Trophoblast cell (in vitro differentiated cells and primary cell): ENCODE data around the gene SPOP.

Experiments
- DNase-seq, 2 donors: peaks; one replicate each; pipeline ENCODE4 v3.0.0-alpha.2; 2016
- H2AFZ ChIP-seq: 2 replicates; pipeline ENCODE4 v1.6.1; 2013; ENCODE audit warnings: low read length, moderate library complexity, mild to moderate bottlenecking; ENCODE audit not compliant: insufficient read depth, poor library complexity
- H2AK5ac ChIP-seq: 2 replicates; pipeline ENCODE4 v1.6.1; 2013; ENCODE audit warnings: mild to moderate bottlenecking, low read length
- H2BK120ac ChIP-seq: 2 replicates; pipeline ENCODE4 v1.6.1; 2013; ENCODE audit warnings: low read length, mild to moderate bottlenecking, moderate library complexity; ENCODE audit not compliant: insufficient read depth, poor library complexity
- H2BK12ac ChIP-seq: 2 replicates; pipeline ENCODE4 v1.6.1; 2013; ENCODE audit warnings: mild to moderate bottlenecking, low read length, moderate library complexity
- H2BK5ac ChIP-seq: 2 replicates; pipeline ENCODE4 v1.6.1; 2013; ENCODE audit warnings: low read length, low read depth, moderate library complexity, mild to moderate bottlenecking; ENCODE audit not compliant: poor library complexity
- H3K14ac ChIP-seq: 2 replicates; pipeline ENCODE4 v1.6.1; 2013; ENCODE audit warnings: mild to moderate bottlenecking, low read length
- H3K18ac ChIP-seq: 2 replicates; pipeline ENCODE4 v1.6.1; 2013; ENCODE audit warnings: mild to moderate bottlenecking, low read length
- H3K23ac ChIP-seq: 2 replicates; pipeline ENCODE4 v1.6.1; 2013; ENCODE audit warnings: low read length
- H3K27ac ChIP-seq: 2 replicates; pipeline ENCODE4 v1.5.1; 2013; ENCODE audit warnings: low read depth, mild to moderate bottlenecking, inconsistent platforms, low read length, moderate library complexity
- H3K27me3 ChIP-seq: 2 replicates; pipeline ENCODE4 v1.6.1; 2013; ENCODE audit warnings: inconsistent platforms, mild to moderate bottlenecking, low read length, moderate library complexity; ENCODE audit not compliant: insufficient read depth
- H3K36me3 ChIP-seq, 2 experiments: 1 replicate in 1 of 2; 2 replicates in 1 of 2; pipeline ENCODE4 v1.6.1; 2013; ENCODE audit warnings: low read length in 2 of 2, mild to moderate bottlenecking in 2 of 2, moderate library complexity in 1 of 2; ENCODE audit not compliant: insufficient read depth in 2 of 2, control insufficient read depth in 1 of 2
- H3K4ac ChIP-seq: 2 replicates; pipeline ENCODE4 v1.6.1; 2013; ENCODE audit warnings: low read depth, mild to moderate bottlenecking, low read length, moderate library complexity
- H3K4me1 ChIP-seq, 2 experiments: 1 replicate in 1 of 2; 2 replicates in 1 of 2; pipeline ENCODE4 v1.6.1; 2013; ENCODE audit warnings: low read length in 2 of 2, mild to moderate bottlenecking in 2 of 2, moderate library complexity in 1 of 2; ENCODE audit not compliant: insufficient read depth in 2 of 2, control insufficient read depth in 1 of 2
- H3K4me2 ChIP-seq: 2 replicates; pipeline ENCODE4 v1.6.1; 2013; ENCODE audit warnings: inconsistent platforms, mild to moderate bottlenecking, low read length, moderate library complexity
- H3K4me3 ChIP-seq: 2 replicates; pipeline ENCODE4 v1.5.1; 2013; ENCODE audit warnings: mild to moderate bottlenecking, low read depth, low read length, inconsistent platforms
- H3K79me1 ChIP-seq: one replicate; pipeline ENCODE4 v1.6.1; 2013; ENCODE audit warnings: low read length
- H3K79me2 ChIP-seq: 2 replicates; pipeline ENCODE4 v1.6.1; 2013; ENCODE audit warnings: low read length, mild to moderate bottlenecking; ENCODE audit not compliant: control insufficient read depth, insufficient read depth, poor library complexity
- H3K9ac ChIP-seq: 2 replicates; pipeline ENCODE4 v1.6.1; 2013; ENCODE audit warnings: mild to moderate bottlenecking, low read length
- H3K9me3 ChIP-seq: 2 replicates; pipeline ENCODE4 v1.6.1; 2013; ENCODE audit warnings: low read depth, mild to moderate bottlenecking, control low read depth, inconsistent platforms, low read length; ENCODE audit not compliant: insufficient read depth
- H4K12ac ChIP-seq: 2 replicates; pipeline ENCODE4 v1.6.1; 2013; ENCODE audit warnings: low read depth, mild to moderate bottlenecking, low read length, moderate library complexity
- H4K8ac ChIP-seq: 2 replicates; pipeline ENCODE4 v1.6.1; 2013; ENCODE audit warnings: low read depth, mild to moderate bottlenecking, low read length, moderate library complexity
- H4K91ac ChIP-seq: one replicate; pipeline ENCODE4 v1.6.1; 2013; ENCODE audit warnings: low read depth, mild to moderate bottlenecking, low read length, moderate library complexity
- WGBS: extraction: QIAGEN DNeasy Blood & Tissue Kit; methylation state at CpG from one replicate; pipeline ENCODE4 v1.1.7; 2013; ENCODE audit warnings: missing lambda C conversion rate; ENCODE audit not compliant: insufficient read length, insufficient coverage; ENCODE audit errors: extremely low coverage; 5-methylcytosine and 5-hydroxymethylcytosine counted together

The SPOP gene

GRCh38 chr17:49680314-49680713, 2.4 kb upstream of the SPOP start:
- H3K27ac ChIP-seq: no peak overlapping the region
- H3K4me1 ChIP-seq: no peaks in the 10 kb centered on the region
- H2BK12ac ChIP-seq: no peak overlapping the region
- no peak overlapping the region for H3K9ac ChIP-seq
- H3K4ac ChIP-seq: no peak overlapping the region
- H3K36me3 ChIP-seq: no peaks in the 10 kb centered on the region
- H3K4me3 ChIP-seq: no peak overlapping the region
- H3K79me1 ChIP-seq: peaks cover 6% of the 10 kb centered on the region
- H3K79me2 ChIP-seq: no peaks in the 10 kb centered on the region
- H2BK120ac ChIP-seq: no peak overlapping the region
- H3K23ac ChIP-seq: no peak overlapping the region
- WGBS: no CpG with 5 or more reads among the region's 6 CpGs
- no peak overlapping the region for H4K8ac ChIP-seq
- H3K14ac ChIP-seq: no peak overlapping the region
- H2AFZ ChIP-seq: no peak overlapping the region
- no peak overlapping the region for H3K4me2 ChIP-seq
- H3K9me3 ChIP-seq: no peaks in the 10 kb centered on the region
- no peak overlapping the region for H4K12ac ChIP-seq
- H2BK5ac ChIP-seq: no peak overlapping the region
- H3K27me3 ChIP-seq: no peaks in the 10 kb centered on the region
- no peak overlapping the region for H2AK5ac ChIP-seq
- DNase-seq: no peak
- H3K18ac ChIP-seq: no peak overlapping the region
- no peak overlapping the region for H4K91ac ChIP-seq

DNA sequence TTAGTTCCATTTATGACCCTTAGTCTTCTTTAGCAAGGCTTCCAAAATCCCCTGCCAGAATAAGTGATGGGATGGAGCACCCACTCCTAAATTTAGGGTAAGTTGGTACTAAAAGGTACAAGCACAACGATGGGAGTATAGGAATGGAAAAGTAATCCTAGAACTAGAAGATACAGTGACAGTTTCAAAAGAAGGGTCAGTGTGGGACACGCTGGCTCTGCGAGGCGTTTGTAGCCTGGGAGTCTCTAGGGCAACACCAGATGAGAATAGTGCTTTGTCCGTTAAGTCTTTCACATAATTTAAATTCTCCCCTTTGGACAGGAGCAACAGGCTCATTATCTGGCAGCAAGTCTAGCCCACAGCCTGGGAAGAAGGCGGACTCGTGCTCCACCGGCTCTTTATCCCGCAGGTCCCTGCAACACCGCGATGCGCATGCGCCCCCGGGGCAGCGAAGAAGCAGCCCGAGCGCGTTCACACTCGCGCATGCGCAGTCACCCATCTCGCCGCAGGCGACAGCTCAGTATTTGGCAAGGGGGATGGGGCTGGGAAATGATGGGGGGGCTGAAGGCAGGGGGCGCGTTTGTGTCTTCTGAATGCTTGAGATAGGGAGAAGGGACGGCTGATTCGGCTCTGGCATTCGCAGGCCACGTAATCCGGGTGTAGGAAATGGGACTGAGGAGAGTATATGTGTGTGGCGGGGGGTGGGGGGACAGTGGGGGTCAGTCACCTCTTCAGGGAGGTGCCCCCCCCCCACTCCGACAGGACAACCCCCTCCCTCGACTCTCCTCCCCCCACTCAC, 564 bp downstream of the SPOP start:
- Histone ChIP-seq H3K9ac (peak overlapping the region; percentile 85), H4K91ac (peak overlapping the region; percentile 87), H3K4me3 (peak overlapping the region; percentile 85), H4K8ac (peak overlapping the region; percentile 80), H3K9me3 (no peaks in the 10 kb centered on the region), H3K4ac (peak overlapping the region; percentile 44), H3K27me3 (no peaks in the 10 kb centered on the region), H3K23ac (no peak overlapping the region), H3K27ac (peak overlapping the region; percentile 80), H2BK12ac (no peak overlapping the region), H4K12ac (peak overlapping the region; percentile 49), H3K18ac (no peak overlapping the region), H3K79me2 (no peaks in the 10 kb centered on the region), H2AK5ac (no peak overlapping the region), H2AFZ (peak overlapping the region; percentile 78), H3K36me3 (no peaks in the 10 kb centered on the region), H3K14ac (peak overlapping the region; percentile 67), H3K4me1 (no peaks in the 10 kb centered on the region), H3K4me2 (peak overlapping the region; percentile 65), H2BK120ac (no peak overlapping the region), H3K79me1 (peaks cover 6% of the 10 kb centered on the region), H2BK5ac (peak overlapping the region; percentile 73)
- peak; percentile 98 to 99 for DNase-seq
- WGBS: no CpG with 5 or more reads among the region's 34 CpGs

DNA sequence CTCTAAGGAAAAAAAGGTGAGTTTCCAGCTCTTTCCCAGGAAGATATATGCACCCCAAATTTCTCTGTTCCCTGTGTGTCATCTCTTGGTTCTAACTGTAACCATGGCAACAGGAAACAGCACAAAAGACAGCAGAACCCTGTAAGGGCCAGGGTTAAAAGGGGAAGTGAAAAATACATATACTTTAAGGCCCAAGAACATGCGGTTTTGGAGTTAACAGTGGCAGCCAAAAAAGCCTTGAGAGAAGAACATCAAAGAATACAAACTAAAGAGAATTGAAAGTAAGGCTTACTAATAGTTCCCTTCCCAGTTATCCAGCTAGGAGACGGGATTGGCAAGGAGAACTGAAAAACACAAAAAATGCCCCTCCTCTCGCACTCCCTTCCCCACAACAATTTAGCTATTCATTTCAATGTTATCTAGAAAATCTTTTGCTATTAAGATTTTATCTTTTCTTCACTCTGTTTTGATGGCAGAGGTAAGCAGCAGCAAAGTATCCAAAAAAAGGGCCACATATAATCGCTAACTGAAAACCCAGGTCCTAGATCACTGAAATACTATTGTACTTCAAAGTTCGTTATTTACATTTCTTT, 1.5 kb downstream of the SPOP start:
- peak in 1 of 2 donors; percentile 34 for DNase-seq
- Histone ChIP-seq H3K4me2 (peak overlapping the region; percentile 65), H3K18ac (no peak overlapping the region), H2AFZ (no peak overlapping the region), H3K4me3 (no peak overlapping the region), H4K12ac (no peak overlapping the region), H4K8ac (no peak overlapping the region), H3K79me2 (no peaks in the 10 kb centered on the region), H3K27ac (no peak overlapping the region), H2BK5ac (no peak overlapping the region), H3K36me3 (no peaks in the 10 kb centered on the region), H3K4me1 (no peaks in the 10 kb centered on the region), H4K91ac (no peak overlapping the region), H3K14ac (no peak overlapping the region), H2AK5ac (no peak overlapping the region), H2BK12ac (no peak overlapping the region), H3K9ac (no peak overlapping the region), H3K9me3 (no peaks in the 10 kb centered on the region), H3K4ac (no peak overlapping the region), H3K79me1 (peaks cover 6% of the 10 kb centered on the region), H3K23ac (no peak overlapping the region), H2BK120ac (no peak overlapping the region), H3K27me3 (no peaks in the 10 kb centered on the region)
- no CpG with 5 or more reads among the region's 5 CpGs for WGBS

DNA sequence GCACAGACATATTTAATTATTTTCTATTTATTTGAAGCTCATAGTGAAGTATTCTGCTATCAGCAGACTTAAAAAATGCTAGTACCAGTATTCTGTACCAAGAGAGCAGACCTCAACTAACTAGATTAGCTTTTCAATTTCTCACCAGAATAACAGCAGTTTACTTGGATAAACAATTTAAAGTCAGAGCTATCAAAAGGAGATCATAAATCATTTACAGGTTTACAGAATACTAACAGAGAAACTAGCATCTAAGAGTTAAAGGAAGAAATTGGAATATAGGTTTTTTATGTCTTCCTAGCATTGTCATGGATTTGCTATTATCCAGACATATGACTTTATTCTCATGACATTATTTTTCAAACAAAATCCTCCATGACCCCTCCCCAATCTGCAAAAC, 3.4 kb downstream of the SPOP start:
- no peak overlapping the region for H2BK120ac ChIP-seq
- H4K91ac ChIP-seq: no peak overlapping the region
- no peak for DNase-seq
- H3K14ac ChIP-seq: no peak overlapping the region
- no peaks in the 10 kb centered on the region for H3K9me3 ChIP-seq
- no peak overlapping the region for H3K4me2 ChIP-seq
- H3K79me1 ChIP-seq: peaks cover 6% of the 10 kb centered on the region
- H3K4me1 ChIP-seq: no peaks in the 10 kb centered on the region
- no peak overlapping the region for H3K18ac ChIP-seq
- H2AK5ac ChIP-seq: no peak overlapping the region
- no peaks in the 10 kb centered on the region for H3K36me3 ChIP-seq
- no peak overlapping the region for H3K9ac ChIP-seq
- H4K12ac ChIP-seq: no peak overlapping the region
- no peaks in the 10 kb centered on the region for H3K27me3 ChIP-seq
- H2BK12ac ChIP-seq: no peak overlapping the region
- no peak overlapping the region for H3K4ac ChIP-seq
- no peak overlapping the region for H3K27ac ChIP-seq
- no peak overlapping the region for H3K4me3 ChIP-seq
- H4K8ac ChIP-seq: no peak overlapping the region
- no peak overlapping the region for H2AFZ ChIP-seq
- H2BK5ac ChIP-seq: no peak overlapping the region
- H3K23ac ChIP-seq: no peak overlapping the region
- no peaks in the 10 kb centered on the region for H3K79me2 ChIP-seq
